Immature natural killer cell (primary cell): ENCODE data around the gene DLG2. TPM values are rescaled to one million over a fixed set of nuclear protein-coding genes. Genes with fewer than 3 reads are reported as not detected.
"Not testable (repeated sequence)": the region's sequence is repeated elsewhere in the genome, so short reads cannot be mapped to it uniquely, and the experiment has no call there.

Experiments used
- DNase-seq, 3 donors: peaks; one replicate each; pipeline ENCODE4 v3.0.0; 2022; ENCODE audit warnings: mixed read lengths in 1 of 3
- H3K27ac Mint-ChIP-seq, 6 donors: one replicate each; pipeline ENCODE4 v1.8.0; 2020; ENCODE audit warnings: mixed read lengths in 6 of 6, mild to moderate bottlenecking in 5 of 6, inconsistent platforms in 4 of 6, moderate library complexity in 3 of 6
- H3K27me3 Mint-ChIP-seq, 3 donors: one replicate each; pipeline ENCODE4 v1.8.0; 2020 to 2021; ENCODE audit warnings: low read depth in 3 of 3, mild to moderate bottlenecking in 3 of 3, mixed read lengths in 3 of 3, moderate library complexity in 3 of 3, inconsistent platforms in 1 of 3
- H3K36me3 Mint-ChIP-seq, 3 donors: one replicate each; pipeline ENCODE4 v1.8.0; 2020; ENCODE audit warnings: mixed read lengths in 3 of 3, inconsistent platforms in 2 of 3, mild to moderate bottlenecking in 2 of 3
- H3K4me1 Mint-ChIP-seq, 2 donors: one replicate each; pipeline ENCODE4 v1.8.0; 2020; ENCODE audit warnings: inconsistent platforms in 2 of 2, mild to moderate bottlenecking in 2 of 2, mixed read lengths in 2 of 2, moderate library complexity in 1 of 2
- H3K4me3 Mint-ChIP-seq, 5 donors: one replicate each; pipeline ENCODE4 v1.8.0; 2020; ENCODE audit warnings: mild to moderate bottlenecking in 5 of 5, mixed read lengths in 5 of 5, inconsistent platforms in 3 of 5, moderate library complexity in 3 of 5
- H3K9me3 Mint-ChIP-seq, 6 donors: one replicate each; pipeline ENCODE4 v1.8.0; 2020; ENCODE audit warnings: mild to moderate bottlenecking in 6 of 6, mixed read lengths in 6 of 6, inconsistent platforms in 4 of 6, moderate library complexity in 3 of 6
- polyA plus RNA-seq, 3 donors: library from polyadenylated mRNA; unstranded; fragments of 300-500 nt; fragmentation: Illumina TruSeq; gene quantifications; one replicate each; pipeline ENCODE4 v1.2.3, GENCODE V29; 2021

Gene DLG2
- polyA plus RNA-seq, 3 donors from 2014 or later: 0.57 to 1.9 (median 1.2) TPM

DNA sequence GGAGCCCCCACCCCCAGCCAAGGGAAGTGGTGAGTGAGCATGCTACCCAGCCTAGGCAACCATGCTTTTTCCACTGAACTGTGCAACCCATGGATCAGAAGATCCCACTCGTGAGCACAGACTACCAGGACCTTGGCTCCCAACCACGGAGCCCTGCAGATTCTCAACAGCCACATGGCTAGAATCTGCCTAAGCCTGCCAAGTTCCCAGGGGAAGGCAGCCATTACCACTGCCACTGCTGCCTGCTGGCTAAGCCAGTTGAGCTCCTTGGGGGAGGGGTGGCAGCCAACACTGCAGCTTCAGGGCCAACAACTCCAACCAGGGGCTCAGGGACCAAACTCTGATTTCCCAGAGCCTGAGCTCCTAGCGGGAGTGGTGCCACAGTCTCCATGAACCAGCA, 195.8 kb downstream of the DLG2 start:
- no peak for DNase-seq
- H3K36me3 Mint-ChIP-seq: no peaks in the 10 kb centered on the region
- H3K4me1 Mint-ChIP-seq: no peaks in the 10 kb centered on the region
- peaks cover 18 to 77% (median 60%) of the 10 kb centered on the region in 6 donors for H3K9me3 Mint-ChIP-seq
- peaks cover 0 to 1% (median 1%) of the 10 kb centered on the region in 3 donors for H3K27me3 Mint-ChIP-seq
- H3K27ac Mint-ChIP-seq: no peak overlapping the region
- H3K4me3 Mint-ChIP-seq: no peak overlapping the region

DNA sequence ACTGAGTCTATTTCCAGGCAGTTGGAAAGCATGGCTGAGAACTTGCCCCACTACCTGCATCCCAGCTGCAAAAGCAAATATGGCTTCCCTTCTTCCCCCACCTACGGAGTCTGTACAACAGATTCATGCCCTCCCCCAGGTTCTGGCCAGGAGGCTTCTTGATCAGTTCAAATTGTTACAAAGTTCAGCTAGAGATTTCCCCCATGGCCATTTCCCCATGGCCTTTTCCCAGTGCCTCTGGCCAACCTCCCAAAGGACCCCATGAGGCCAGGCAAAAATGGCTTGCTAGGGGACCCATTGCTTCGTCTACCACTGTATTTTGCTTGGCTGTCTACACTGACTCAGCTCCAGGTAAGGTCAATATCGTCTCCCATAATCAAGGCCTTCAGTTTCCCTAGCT, 203.3 kb downstream of the DLG2 start:
- peaks cover 0 to 9% (median 5%) of the 10 kb centered on the region in 3 donors for H3K36me3 Mint-ChIP-seq
- no peak overlapping the region for H3K27ac Mint-ChIP-seq
- peaks cover 42 to 71% (median 64%) of the 10 kb centered on the region in 6 donors for H3K9me3 Mint-ChIP-seq

DNA sequence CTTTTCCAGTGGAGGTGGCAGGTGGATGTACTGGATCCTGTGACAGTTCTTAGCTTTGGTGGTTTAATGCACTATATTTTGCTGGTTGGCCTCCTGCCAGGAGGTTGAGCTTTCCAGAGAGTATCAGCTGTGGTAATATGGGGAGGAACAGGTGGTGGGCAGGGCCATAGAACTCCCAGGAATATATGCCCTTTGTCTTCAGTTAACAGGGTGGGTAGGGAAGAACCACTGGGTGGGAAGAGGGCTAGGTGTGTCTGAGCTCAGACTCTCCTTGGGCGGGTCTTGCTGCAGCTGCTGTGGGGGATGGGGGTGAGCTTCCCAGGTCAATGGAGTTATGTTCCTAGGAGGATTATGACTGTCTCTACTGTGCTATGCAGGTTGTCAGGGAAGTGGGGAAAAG, 203.8 kb downstream of the DLG2 start:
- Mint-ChIP-seq H3K4me3 (no peak overlapping the region), H3K27me3 (no peaks in the 10 kb centered on the region), H3K36me3 (peaks cover 0 to 9% (median 5%) of the 10 kb centered on the region in 3 donors), H3K27ac (no peak overlapping the region), H3K9me3 (peaks cover 46 to 71% (median 64%) of the 10 kb centered on the region in 6 donors), H3K4me1 (no peaks in the 10 kb centered on the region)
- DNase-seq: no peak

More for the DNA sequence above, 203.3 kb downstream of the DLG2 start:
- no peak overlapping the region for H3K4me3 Mint-ChIP-seq
- H3K27me3 Mint-ChIP-seq: no peaks in the 10 kb centered on the region
- no peaks in the 10 kb centered on the region for H3K4me1 Mint-ChIP-seq
- DNase-seq: no peak

DNA sequence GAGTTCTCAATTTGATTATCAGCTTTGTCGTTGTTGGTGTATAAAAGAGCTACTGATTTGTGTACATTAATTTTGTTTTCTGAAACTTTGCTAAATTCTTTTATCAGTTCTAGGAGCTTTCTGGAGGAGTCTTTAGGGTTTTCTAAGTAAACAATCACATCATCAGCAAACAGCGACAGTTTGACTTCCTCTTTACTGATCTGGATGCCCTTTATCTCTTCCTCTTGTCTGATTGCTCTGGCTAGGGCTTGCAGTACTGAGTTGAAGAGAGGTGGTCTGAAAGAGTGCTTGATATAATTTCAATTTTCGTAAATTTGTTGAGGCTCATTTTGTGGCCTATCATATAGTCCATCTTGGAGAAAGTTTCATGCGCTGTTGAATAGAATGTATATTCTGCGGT, 213.0 kb downstream of the DLG2 start:
- Mint-ChIP-seq H3K9me3 (peaks cover 20 to 74% (median 52%) of the 10 kb centered on the region in 6 donors), H3K36me3 (no peaks in the 10 kb centered on the region), H3K27ac (no peak overlapping the region), H3K27me3 (peaks cover 0 to 4% (median 2%) of the 10 kb centered on the region in 3 donors), H3K4me1 (no peaks in the 10 kb centered on the region), H3K4me3 (no peak overlapping the region)
- no peak for DNase-seq

DNA sequence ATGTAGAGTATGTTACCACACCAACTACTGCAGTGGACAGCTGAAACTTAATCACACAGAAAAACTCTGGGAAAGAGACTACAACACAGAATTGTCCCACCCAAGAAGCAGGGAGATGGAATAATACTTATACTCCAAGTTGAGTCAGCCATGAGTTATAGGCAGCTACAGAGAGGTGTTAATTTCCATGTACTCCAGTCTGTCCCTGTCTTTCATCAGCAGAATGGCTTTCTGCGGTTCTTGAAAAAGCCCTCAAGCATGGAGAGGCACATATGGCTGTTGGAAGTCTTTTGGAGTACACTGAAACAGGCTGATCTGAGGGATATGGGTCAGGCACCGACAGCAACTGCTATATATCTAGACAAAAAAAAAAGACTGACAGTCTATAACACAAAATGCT, 219.5 kb downstream of the DLG2 start:
- no peaks in the 10 kb centered on the region for H3K27me3 Mint-ChIP-seq
- no peaks in the 10 kb centered on the region for H3K4me1 Mint-ChIP-seq
- DNase-seq: no peak
- no peak overlapping the region for H3K27ac Mint-ChIP-seq
- no peak overlapping the region for H3K4me3 Mint-ChIP-seq
- H3K36me3 Mint-ChIP-seq: no peaks in the 10 kb centered on the region
- peaks cover 14 to 65% (median 19%) of the 10 kb centered on the region in 6 donors for H3K9me3 Mint-ChIP-seq

DNA sequence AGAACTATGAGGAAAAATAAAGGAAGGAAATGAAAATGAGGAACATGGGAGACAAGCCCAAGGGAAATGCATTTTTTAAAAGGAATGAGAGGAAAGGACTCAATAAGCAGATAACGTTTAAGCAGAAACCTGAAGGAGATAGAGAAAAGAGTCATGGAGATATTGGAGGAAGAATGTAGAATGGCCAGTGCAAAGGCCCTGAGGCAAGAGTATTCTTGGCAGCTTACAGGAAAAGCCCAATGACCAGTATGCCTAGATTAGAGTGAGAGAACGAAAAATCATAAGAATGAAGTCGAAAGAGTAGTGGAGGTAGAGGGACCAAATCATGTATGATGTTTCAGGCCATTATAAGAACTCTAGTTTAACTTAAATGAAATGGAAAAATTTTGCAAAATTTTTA, 220.3 kb downstream of the DLG2 start:
- Mint-ChIP-seq H3K9me3 (peaks cover 14 to 60% (median 19%) of the 10 kb centered on the region in 6 donors), H3K4me3 (no peak overlapping the region), H3K4me1 (no peaks in the 10 kb centered on the region), H3K27me3 (no peaks in the 10 kb centered on the region), H3K27ac (no peak overlapping the region), H3K36me3 (no peaks in the 10 kb centered on the region)
- DNase-seq: no peak

DNA sequence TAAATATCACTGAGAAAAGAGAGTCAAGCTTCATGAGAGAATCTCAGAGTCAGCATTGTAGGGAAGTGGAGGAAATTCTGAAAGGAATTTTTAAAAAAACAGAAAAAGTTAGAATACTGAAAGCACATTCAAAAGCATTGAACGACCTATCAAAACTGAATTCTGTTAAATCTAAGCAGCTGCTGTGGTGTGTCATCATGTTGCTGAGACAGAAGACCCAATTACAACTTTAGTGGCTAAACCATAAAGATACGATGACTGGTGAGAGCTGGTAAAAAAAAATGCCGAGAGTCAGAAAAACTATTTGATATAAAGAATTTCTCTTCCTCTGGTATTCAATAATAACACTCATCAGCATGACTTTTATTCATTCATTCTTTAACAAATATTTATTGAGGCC, 220.8 kb downstream of the DLG2 start:
- no peaks in the 10 kb centered on the region for H3K27me3 Mint-ChIP-seq
- no peaks in the 10 kb centered on the region for H3K36me3 Mint-ChIP-seq
- H3K4me1 Mint-ChIP-seq: no peaks in the 10 kb centered on the region
- DNase-seq: no peak
- peaks cover 12 to 60% (median 22%) of the 10 kb centered on the region in 6 donors for H3K9me3 Mint-ChIP-seq
- no peak overlapping the region for H3K27ac Mint-ChIP-seq
- no peak overlapping the region for H3K4me3 Mint-ChIP-seq

DNA sequence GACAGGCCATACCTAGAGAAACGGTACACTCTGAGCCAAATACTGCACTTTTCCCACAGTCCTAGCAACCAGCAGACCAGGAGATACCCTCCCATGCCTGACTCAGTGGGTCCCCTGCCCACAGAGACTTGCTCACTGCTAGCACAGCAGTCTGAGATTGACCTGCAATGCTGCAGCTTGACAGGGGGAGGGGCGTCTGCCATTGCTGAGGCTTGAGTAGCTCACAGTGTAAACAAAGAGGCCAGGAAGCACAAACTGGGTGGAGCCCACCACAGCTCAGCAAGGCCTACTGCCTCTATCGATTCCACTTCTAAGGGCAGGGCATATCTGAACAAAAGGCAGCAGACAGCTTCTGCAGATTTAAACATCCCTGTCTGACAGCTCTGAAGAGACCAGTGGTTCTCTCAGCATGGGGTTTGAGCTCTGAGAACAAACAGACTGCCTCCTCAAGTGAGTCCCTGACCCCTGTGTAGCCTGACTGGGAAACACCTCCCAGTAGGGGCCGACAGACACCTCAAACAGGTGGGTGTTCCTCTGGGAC, 231.6 kb downstream of the DLG2 start:
- peaks cover 11 to 72% (median 48%) of the 10 kb centered on the region in 6 donors for H3K9me3 Mint-ChIP-seq
- H3K36me3 Mint-ChIP-seq, DNase-seq, H3K4me3 Mint-ChIP-seq, H3K4me1 Mint-ChIP-seq, H3K27ac Mint-ChIP-seq, H3K27me3 Mint-ChIP-seq: not testable (repeated sequence)

DNA sequence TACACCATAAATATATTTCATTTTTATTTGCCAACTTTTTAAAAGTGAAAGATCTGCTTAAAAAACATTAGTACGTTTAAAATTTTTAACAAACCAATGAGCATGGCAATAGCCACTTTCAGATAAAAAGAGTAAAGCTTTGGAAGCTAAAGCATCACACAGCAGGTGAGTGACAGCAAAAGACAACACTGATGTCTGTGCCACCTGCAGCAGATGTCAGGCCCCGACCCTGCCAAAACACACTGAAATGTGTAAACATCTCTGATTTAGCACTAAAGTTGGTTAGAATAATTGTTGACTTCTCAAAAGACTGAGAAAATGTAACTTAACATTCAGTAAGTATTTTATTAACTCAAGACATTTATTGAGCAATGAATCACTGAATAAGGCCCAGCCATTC, 232.9 kb downstream of the DLG2 start:
- peaks cover 0 to 7% (median 0%) of the 10 kb centered on the region in 3 donors for H3K36me3 Mint-ChIP-seq
- no peak overlapping the region for H3K27ac Mint-ChIP-seq
- no peak overlapping the region for H3K4me3 Mint-ChIP-seq
- no peaks in the 10 kb centered on the region for H3K27me3 Mint-ChIP-seq
- peaks cover 14 to 76% (median 56%) of the 10 kb centered on the region in 6 donors for H3K9me3 Mint-ChIP-seq
- no peak for DNase-seq
- H3K4me1 Mint-ChIP-seq: no peaks in the 10 kb centered on the region

DNA sequence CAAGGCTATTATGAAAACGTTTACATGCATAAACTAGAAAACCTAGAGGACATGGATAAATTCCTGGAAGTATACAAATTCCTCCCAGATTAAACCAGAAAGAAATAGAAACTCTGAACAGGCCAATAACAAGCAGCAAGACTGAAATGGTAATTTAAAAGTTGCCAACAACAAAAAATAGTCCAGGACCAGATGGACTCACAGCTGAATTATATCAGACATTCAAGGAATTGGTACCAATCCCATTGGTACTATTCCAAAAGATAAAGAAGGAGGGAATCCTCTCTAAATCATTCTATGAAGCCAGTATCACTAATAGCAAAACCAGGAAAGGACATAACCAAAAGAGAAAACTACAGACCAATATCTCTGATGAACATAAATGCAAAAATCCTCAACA, 236.0 kb downstream of the DLG2 start:
- DNase-seq: no peak
- no peak overlapping the region for H3K27ac Mint-ChIP-seq
- H3K9me3 Mint-ChIP-seq: peaks cover 12 to 65% (median 46%) of the 10 kb centered on the region in 6 donors
- H3K27me3 Mint-ChIP-seq: no peaks in the 10 kb centered on the region
- no peaks in the 10 kb centered on the region for H3K4me1 Mint-ChIP-seq
- no peak overlapping the region for H3K4me3 Mint-ChIP-seq
- H3K36me3 Mint-ChIP-seq: peaks cover 0 to 4% (median 0%) of the 10 kb centered on the region in 3 donors

DNA sequence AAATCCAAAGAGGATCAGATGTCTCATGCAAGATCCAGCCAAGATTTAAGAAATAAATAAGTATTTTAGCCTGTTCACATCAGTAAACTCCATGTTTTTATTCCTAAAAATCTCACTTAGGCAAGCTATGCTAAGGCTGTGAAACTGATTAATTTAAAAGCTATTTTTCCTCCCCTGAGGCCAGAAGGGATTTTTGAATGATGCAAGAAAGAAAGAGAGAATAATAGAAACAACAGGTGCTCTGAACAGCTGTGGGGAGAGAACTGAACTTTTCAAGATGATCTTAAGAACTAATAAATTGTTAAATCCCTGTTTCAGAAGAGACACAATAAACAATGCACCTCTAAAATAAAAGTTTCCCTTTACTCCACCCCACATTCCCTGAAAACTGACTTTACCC, 241.6 kb downstream of the DLG2 start:
- Mint-ChIP-seq H3K27ac (no peak overlapping the region), H3K4me3 (no peak overlapping the region), H3K4me1 (no peaks in the 10 kb centered on the region), H3K27me3 (no peaks in the 10 kb centered on the region), H3K36me3 (peaks cover 0 to 4% (median 0%) of the 10 kb centered on the region in 3 donors), H3K9me3 (peaks cover 4 to 53% (median 32%) of the 10 kb centered on the region in 6 donors)
- no peak for DNase-seq

DNA sequence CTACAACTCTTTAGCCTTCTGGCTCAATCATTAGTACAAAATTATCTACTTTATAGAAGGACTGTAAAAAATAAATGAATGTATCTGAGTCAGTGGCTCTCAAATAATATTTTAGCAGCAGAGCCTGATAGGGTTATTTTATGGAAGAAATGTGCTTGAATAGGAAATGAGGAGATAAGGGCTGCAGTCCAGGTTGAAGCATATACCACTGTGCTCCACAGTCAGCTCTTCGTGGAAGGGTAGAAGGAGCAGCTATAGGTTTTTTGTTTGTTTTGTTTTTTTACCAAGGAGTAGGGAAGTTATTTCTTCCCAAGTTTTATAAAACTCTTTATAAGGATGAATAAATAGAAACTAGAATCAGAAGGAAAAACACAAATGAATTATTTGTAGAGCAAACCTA, 242.0 kb downstream of the DLG2 start:
- H3K9me3 Mint-ChIP-seq: peaks cover 4 to 54% (median 32%) of the 10 kb centered on the region in 6 donors
- DNase-seq: no peak
- H3K36me3 Mint-ChIP-seq: peaks cover 0 to 4% (median 0%) of the 10 kb centered on the region in 3 donors
- H3K27ac Mint-ChIP-seq: no peak overlapping the region
- no peak overlapping the region for H3K4me3 Mint-ChIP-seq
- no peaks in the 10 kb centered on the region for H3K27me3 Mint-ChIP-seq
- no peaks in the 10 kb centered on the region for H3K4me1 Mint-ChIP-seq

DNA sequence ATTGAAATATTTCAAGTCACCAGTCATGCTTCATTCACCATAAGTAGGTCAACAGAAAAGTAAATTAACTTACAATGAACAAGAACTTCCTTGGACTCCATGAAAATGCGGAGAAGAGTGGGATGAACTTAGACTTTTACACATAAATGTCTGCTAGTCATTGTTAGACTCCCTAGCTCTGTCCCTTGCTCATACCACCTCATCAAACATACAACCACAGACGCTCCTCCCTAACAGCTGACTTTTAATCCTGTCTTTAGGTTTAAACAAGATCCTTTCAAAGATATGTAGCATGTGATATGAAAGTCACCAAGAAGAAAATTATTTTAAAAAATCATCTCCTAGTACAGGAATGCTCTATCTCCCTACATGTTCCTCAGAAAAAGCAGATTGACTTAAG, 248.1 kb downstream of the DLG2 start:
- H3K36me3 Mint-ChIP-seq: no peaks in the 10 kb centered on the region
- no peak for DNase-seq
- H3K27me3 Mint-ChIP-seq: no peaks in the 10 kb centered on the region
- H3K4me1 Mint-ChIP-seq: no peaks in the 10 kb centered on the region
- H3K27ac Mint-ChIP-seq: no peak overlapping the region
- H3K9me3 Mint-ChIP-seq: peaks cover 6 to 46% (median 20%) of the 10 kb centered on the region in 6 donors
- H3K4me3 Mint-ChIP-seq: no peak overlapping the region

DNA sequence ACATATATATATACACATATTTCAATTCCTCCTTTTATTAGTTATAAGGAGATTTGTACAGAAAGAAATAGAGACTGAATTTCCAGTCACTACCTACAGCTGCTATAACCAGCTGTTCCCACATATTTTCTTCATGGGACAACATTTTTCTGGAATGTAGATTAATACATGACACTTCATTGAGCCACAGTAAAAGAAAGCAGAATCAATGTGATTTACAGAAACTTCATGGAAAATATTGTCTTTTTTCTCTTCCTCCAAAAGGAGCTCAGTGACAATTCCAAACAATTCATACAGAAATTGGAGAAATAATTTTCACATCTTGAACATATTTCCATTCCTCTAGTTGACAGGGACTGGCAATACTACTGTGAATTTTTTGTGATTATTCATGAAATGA, 249.2 kb downstream of the DLG2 start:
- no peak overlapping the region for H3K4me3 Mint-ChIP-seq
- H3K4me1 Mint-ChIP-seq: no peaks in the 10 kb centered on the region
- DNase-seq: no peak
- no peaks in the 10 kb centered on the region for H3K36me3 Mint-ChIP-seq
- no peaks in the 10 kb centered on the region for H3K27me3 Mint-ChIP-seq
- H3K9me3 Mint-ChIP-seq: peaks cover 6 to 44% (median 24%) of the 10 kb centered on the region in 6 donors
- H3K27ac Mint-ChIP-seq: no peak overlapping the region

DNA sequence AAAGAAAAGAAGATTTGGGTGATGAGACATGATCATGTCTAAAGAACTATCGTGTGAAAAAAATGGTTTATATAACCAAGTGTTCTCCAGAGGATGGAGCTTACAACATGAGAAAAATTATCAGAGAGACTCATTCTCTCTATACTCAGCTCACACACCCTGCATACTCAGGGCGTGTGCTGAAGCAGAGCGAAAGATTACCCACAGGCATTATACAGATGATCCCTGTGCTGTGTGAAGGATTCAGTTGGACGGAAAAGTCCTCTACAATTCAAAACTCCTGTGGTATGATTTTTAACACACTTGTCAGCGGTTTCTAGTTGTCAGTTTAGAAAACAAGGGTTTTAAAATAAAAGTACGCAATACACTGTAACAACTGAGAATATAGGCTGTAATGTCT, 267.3 kb downstream of the DLG2 start:
- Mint-ChIP-seq H3K27ac (no peak overlapping the region), H3K4me3 (no peak overlapping the region), H3K9me3 (peaks cover 6 to 53% (median 21%) of the 10 kb centered on the region in 6 donors), H3K27me3 (peaks cover 0 to 1% (median 0%) of the 10 kb centered on the region in 3 donors), H3K36me3 (no peaks in the 10 kb centered on the region), H3K4me1 (no peaks in the 10 kb centered on the region)
- DNase-seq: no peak
